GM23338 (cell line): ENCODE data around the gene HS6ST3. TPM values are rescaled to one million over a fixed set of nuclear protein-coding genes. Genes with fewer than 3 reads are reported as not detected.

ENCODE experiments used
- ATAC-seq: fragments of 200-7000 bp; cut with Tn5 transposase; 3 replicates; pipeline ENCODE4 v1.9.1; 2020
- DNase-seq: peaks from one replicate; pipeline ENCODE4 v3.0.0-alpha.2; 2015; ENCODE audit warnings: low spot score
- H2AFZ ChIP-seq: fragments of 200-600 bp; sonication (generic); 2 replicates; pipeline ENCODE4 v1.8.0; 2016; ENCODE audit warnings: antibody characterized with exemption, mild to moderate bottlenecking, moderate library complexity
- H3F3A ChIP-seq: fragments of 200-600 bp; sonication (generic); replicated peaks from 2 replicates; pipeline ENCODE4 v1.8.0; 2017; ENCODE audit warnings: antibody characterized with exemption, mixed run types, low read depth
- H3K27ac ChIP-seq: fragments of 200-600 bp; sonication (generic); 2 replicates; pipeline ENCODE4 v1.6.1; 2016; ENCODE audit warnings: low read depth
- H3K27me3 ChIP-seq: fragments of 200-600 bp; sonication (generic); 2 replicates; pipeline ENCODE4 v1.8.0; 2016; ENCODE audit warnings: mild to moderate bottlenecking, mixed run types, moderate library complexity; ENCODE audit not compliant: insufficient read depth
- H3K36me3 ChIP-seq: fragments of 200-600 bp; sonication (generic); 2 replicates; pipeline ENCODE4 v1.8.0; 2016; ENCODE audit warnings: mild to moderate bottlenecking; ENCODE audit not compliant: insufficient read depth
- H3K4me1 ChIP-seq: fragments of 200-600 bp; sonication (generic); 2 replicates; pipeline ENCODE4 v1.8.0; 2016; ENCODE audit warnings: mild to moderate bottlenecking, moderate library complexity; ENCODE audit not compliant: insufficient read depth
- H3K4me2 ChIP-seq: fragments of 200-600 bp; sonication (generic); 2 replicates; pipeline ENCODE4 v1.7.1; 2017; ENCODE audit warnings: mixed run types
- H3K4me3 ChIP-seq: fragments of 200-600 bp; sonication (generic); 2 replicates; pipeline ENCODE4 v1.6.1; 2016; ENCODE audit warnings: mixed run types
- H3K79me2 ChIP-seq: fragments of 200-600 bp; sonication (generic); replicated peaks from 2 replicates; pipeline ENCODE4 v1.8.0; 2017; ENCODE audit warnings: mild to moderate bottlenecking; ENCODE audit not compliant: insufficient read depth
- H3K9me2 ChIP-seq: fragments of 200-600 bp; sonication (generic); 2 replicates; pipeline ENCODE4 v1.8.0; 2017; ENCODE audit not compliant: insufficient read depth
- H4K20me1 ChIP-seq: fragments of 200-600 bp; sonication (generic); replicated peaks from 2 replicates; pipeline ENCODE4 v1.8.0; 2017; ENCODE audit warnings: mild to moderate bottlenecking; ENCODE audit not compliant: insufficient read depth
- H3K27ac Mint-ChIP-seq: 2 replicates; pipeline ENCODE4 v1.8.0; 2020; ENCODE audit warnings: inconsistent platforms, mild to moderate bottlenecking, moderate library complexity, mixed read lengths
- H3K27me3 Mint-ChIP-seq: 3 replicates; pipeline ENCODE4 v1.8.0; 2022; ENCODE audit warnings: low read depth, mild to moderate bottlenecking, moderate library complexity, mixed read lengths, inconsistent platforms; ENCODE audit not compliant: insufficient read depth, poor library complexity
- H3K36me3 Mint-ChIP-seq: 3 replicates; pipeline ENCODE4 v1.8.0; 2021; ENCODE audit warnings: low read depth, mild to moderate bottlenecking, inconsistent platforms, moderate library complexity, mixed read lengths
- H3K4me1 Mint-ChIP-seq: 3 replicates; pipeline ENCODE4 v1.8.0; 2020; ENCODE audit warnings: mild to moderate bottlenecking, inconsistent platforms, mixed read lengths
- H3K4me3 Mint-ChIP-seq: 3 replicates; pipeline ENCODE4 v1.8.0; 2021; ENCODE audit warnings: moderate library complexity, mild to moderate bottlenecking, inconsistent platforms, mixed read lengths
- H3K9me3 Mint-ChIP-seq: 3 replicates; pipeline ENCODE4 v1.8.0; 2020; ENCODE audit warnings: moderate library complexity, mild to moderate bottlenecking, inconsistent platforms, mixed read lengths
- EZH2phosphoT487 ChIP-seq: fragments of 200-600 bp; sonication (generic); IDR thresholded peaks from one replicate; pipeline ENCODE4 v1.8.1; 2018; ENCODE audit warnings: antibody characterized with exemption; ENCODE audit not compliant: unreplicated experiment
- JUNB ChIP-seq: IDR thresholded peaks from one replicate; pipeline ENCODE4 v1.6.1; 2016; ENCODE audit warnings: antibody characterized with exemption; ENCODE audit not compliant: unreplicated experiment
- NANOG ChIP-seq: IDR thresholded peaks from 2 replicates; pipeline ENCODE4 v1.6.1; 2016; ENCODE audit warnings: antibody characterized with exemption, borderline replicate concordance
- POLR2AphosphoS5 ChIP-seq: IDR thresholded peaks from 2 replicates; pipeline ENCODE4 v1.6.1; 2016; ENCODE audit warnings: antibody characterized with exemption, low read depth
- STAT1 ChIP-seq: IDR thresholded peaks from one replicate; pipeline ENCODE4 v1.6.1; 2016; ENCODE audit warnings: antibody characterized with exemption; ENCODE audit not compliant: unreplicated experiment
- ZNF331 ChIP-seq: fragments of 250-450 bp; sonication (Bioruptor Pico); IDR thresholded peaks from 2 replicates; pipeline ENCODE4 v1.5.0; 2020; ENCODE audit warnings: low read depth, mild to moderate bottlenecking, moderate library complexity
- polyA plus RNA-seq: library from polyadenylated mRNA; unstranded; fragments of >200 nt; fragmentation: Nextera tagmentation; extraction: Ambion mirVana; gene quantifications from 2 replicates; pipeline ENCODE4 v1.2.1, GENCODE V29; 2016
- total RNA-seq: library from RNA; depleted of rRNA; stranded (reverse); fragments of >200 nt; shearing (Covaris generic); gene quantifications from 2 replicates; pipeline ENCODE4 v1.2.3, GENCODE V29; 2014
- TF ChIP-seq, protein P1 (sequence below): IDR thresholded peaks from one replicate; pipeline ENCODE4 v1.6.1; 2018; ENCODE audit warnings: antibody characterized with exemption; ENCODE audit not compliant: unreplicated experiment
- TF ChIP-seq, protein P2 (sequence below), 2 experiments: fragments of 200-600 bp in 1 of 2; sonication (generic) in 1 of 2; conservative IDR thresholded peaks; 2 replicates each; pipeline versions ENCODE4 v1.5.1 to v1.6.1; 2016 to 2017; ENCODE audit warnings: antibody characterized with exemption in 2 of 2, low read depth in 2 of 2, mild to moderate bottlenecking in 2 of 2, moderate library complexity in 1 of 2
- TF ChIP-seq, protein P3 (sequence below): IDR thresholded peaks from 2 replicates; pipeline ENCODE4 v1.6.1; 2016; ENCODE audit warnings: antibody characterized with exemption
- TF ChIP-seq, protein P4 (sequence below): fragments of 250-450 bp; sonication (Bioruptor Pico); IDR thresholded peaks from 2 replicates; pipeline ENCODE4 v1.5.0; 2020; ENCODE audit warnings: mild to moderate bottlenecking, moderate library complexity

Gene HS6ST3
- total and polyA plus RNA-seq, 2 experiments from 2014 or later: 0.52 to 0.80 TPM

DNA sequence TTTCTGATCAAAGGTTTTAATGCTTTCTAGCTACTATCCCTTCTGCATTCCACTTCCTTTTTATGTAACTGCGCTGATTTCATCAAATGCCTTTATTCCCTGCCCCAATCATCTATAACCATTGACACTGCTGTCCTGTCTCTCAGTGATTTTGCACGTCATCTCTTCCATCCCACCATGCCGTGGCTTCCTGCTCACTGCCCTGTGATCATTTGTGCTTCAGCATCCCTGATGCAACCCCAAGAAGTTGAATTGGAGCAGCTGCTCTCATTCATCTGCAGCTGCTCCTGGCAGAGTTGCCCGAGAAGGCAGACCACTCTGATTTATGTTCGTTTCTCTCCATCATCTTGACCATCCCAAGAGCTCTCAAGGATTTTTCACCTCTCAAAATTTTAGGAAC, 112.4 kb downstream of the HS6ST3 start (continued):
- TF ChIP-seq, protein P1, sequence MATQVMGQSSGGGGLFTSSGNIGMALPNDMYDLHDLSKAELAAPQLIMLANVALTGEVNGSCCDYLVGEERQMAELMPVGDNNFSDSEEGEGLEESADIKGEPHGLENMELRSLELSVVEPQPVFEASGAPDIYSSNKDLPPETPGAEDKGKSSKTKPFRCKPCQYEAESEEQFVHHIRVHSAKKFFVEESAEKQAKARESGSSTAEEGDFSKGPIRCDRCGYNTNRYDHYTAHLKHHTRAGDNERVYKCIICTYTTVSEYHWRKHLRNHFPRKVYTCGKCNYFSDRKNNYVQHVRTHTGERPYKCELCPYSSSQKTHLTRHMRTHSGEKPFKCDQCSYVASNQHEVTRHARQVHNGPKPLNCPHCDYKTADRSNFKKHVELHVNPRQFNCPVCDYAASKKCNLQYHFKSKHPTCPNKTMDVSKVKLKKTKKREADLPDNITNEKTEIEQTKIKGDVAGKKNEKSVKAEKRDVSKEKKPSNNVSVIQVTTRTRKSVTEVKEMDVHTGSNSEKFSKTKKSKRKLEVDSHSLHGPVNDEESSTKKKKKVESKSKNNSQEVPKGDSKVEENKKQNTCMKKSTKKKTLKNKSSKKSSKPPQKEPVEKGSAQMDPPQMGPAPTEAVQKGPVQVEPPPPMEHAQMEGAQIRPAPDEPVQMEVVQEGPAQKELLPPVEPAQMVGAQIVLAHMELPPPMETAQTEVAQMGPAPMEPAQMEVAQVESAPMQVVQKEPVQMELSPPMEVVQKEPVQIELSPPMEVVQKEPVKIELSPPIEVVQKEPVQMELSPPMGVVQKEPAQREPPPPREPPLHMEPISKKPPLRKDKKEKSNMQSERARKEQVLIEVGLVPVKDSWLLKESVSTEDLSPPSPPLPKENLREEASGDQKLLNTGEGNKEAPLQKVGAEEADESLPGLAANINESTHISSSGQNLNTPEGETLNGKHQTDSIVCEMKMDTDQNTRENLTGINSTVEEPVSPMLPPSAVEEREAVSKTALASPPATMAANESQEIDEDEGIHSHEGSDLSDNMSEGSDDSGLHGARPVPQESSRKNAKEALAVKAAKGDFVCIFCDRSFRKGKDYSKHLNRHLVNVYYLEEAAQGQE: no peak
- TF ChIP-seq, protein P2, sequence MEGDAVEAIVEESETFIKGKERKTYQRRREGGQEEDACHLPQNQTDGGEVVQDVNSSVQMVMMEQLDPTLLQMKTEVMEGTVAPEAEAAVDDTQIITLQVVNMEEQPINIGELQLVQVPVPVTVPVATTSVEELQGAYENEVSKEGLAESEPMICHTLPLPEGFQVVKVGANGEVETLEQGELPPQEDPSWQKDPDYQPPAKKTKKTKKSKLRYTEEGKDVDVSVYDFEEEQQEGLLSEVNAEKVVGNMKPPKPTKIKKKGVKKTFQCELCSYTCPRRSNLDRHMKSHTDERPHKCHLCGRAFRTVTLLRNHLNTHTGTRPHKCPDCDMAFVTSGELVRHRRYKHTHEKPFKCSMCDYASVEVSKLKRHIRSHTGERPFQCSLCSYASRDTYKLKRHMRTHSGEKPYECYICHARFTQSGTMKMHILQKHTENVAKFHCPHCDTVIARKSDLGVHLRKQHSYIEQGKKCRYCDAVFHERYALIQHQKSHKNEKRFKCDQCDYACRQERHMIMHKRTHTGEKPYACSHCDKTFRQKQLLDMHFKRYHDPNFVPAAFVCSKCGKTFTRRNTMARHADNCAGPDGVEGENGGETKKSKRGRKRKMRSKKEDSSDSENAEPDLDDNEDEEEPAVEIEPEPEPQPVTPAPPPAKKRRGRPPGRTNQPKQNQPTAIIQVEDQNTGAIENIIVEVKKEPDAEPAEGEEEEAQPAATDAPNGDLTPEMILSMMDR (conservative IDR thresholded peaks at IDR 0.05; ENCODE audit: low read depth in 2 of 2): no peak
- TF ChIP-seq JUNB: no peak
- TF ChIP-seq ZNF331: no peak
- TF ChIP-seq NANOG: no peak
- TF ChIP-seq STAT1: no peak

DNA sequence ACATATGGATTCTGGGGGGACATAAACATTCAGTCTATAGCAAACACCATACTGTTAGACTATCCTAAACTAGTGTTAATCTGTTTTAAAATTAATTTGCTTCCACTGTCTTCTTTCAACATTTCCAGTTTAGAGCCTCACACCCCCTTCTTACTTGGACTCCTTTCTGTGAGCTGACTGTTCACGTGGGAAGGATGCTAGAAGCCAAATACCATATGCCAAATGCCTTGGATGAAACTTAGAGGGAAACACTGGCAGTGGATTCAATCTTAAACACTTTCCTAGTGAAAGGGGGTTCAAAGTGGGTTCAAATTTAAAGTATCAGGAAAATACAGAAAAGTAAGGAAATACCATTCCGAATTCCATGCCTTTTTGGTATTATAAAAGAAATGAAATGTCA, 113.6 kb downstream of the HS6ST3 start:
- no peak for DNase-seq
- peaks cover 5% of the 10 kb centered on the region; the same call in 1 of the 2 replicates for H3K9me2 ChIP-seq
- H3K9me3 Mint-ChIP-seq: peaks cover 12% of the 10 kb centered on the region
- H3K4me1 ChIP-seq: no peaks in the 10 kb centered on the region
- H3F3A ChIP-seq: no peaks in the 10 kb centered on the region
- H3K79me2 ChIP-seq: no peaks in the 10 kb centered on the region
- H3K27me3 ChIP-seq: no peaks in the 10 kb centered on the region
- no peak for ATAC-seq
- no peaks in the 10 kb centered on the region for H4K20me1 ChIP-seq
- H3K27ac Mint-ChIP-seq: no peak overlapping the region
- no peak overlapping the region for H3K4me3 Mint-ChIP-seq
- no peak overlapping the region for H3K4me2 ChIP-seq
- no peaks in the 10 kb centered on the region for H3K36me3 ChIP-seq
- H3K27ac ChIP-seq: no peak overlapping the region
- no peak overlapping the region for H2AFZ ChIP-seq
- no peaks in the 10 kb centered on the region for H3K4me1 Mint-ChIP-seq
- peaks cover 4% of the 10 kb centered on the region for H3K36me3 Mint-ChIP-seq
- H3K4me3 ChIP-seq: no peak overlapping the region
- H3K27me3 Mint-ChIP-seq: no peaks in the 10 kb centered on the region
- TF ChIP-seq ZNF331 (no peak), STAT1 (no peak), POLR2AphosphoS5 (no peak), EZH2phosphoT487 (no peak)
- TF ChIP-seq, protein P2 (conservative IDR thresholded peaks at IDR 0.05; ENCODE audit: low read depth in 2 of 2): no peak
- TF ChIP-seq, protein P3, sequence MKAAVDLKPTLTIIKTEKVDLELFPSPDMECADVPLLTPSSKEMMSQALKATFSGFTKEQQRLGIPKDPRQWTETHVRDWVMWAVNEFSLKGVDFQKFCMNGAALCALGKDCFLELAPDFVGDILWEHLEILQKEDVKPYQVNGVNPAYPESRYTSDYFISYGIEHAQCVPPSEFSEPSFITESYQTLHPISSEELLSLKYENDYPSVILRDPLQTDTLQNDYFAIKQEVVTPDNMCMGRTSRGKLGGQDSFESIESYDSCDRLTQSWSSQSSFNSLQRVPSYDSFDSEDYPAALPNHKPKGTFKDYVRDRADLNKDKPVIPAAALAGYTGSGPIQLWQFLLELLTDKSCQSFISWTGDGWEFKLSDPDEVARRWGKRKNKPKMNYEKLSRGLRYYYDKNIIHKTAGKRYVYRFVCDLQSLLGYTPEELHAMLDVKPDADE: no peak
- TF ChIP-seq, protein P4, sequence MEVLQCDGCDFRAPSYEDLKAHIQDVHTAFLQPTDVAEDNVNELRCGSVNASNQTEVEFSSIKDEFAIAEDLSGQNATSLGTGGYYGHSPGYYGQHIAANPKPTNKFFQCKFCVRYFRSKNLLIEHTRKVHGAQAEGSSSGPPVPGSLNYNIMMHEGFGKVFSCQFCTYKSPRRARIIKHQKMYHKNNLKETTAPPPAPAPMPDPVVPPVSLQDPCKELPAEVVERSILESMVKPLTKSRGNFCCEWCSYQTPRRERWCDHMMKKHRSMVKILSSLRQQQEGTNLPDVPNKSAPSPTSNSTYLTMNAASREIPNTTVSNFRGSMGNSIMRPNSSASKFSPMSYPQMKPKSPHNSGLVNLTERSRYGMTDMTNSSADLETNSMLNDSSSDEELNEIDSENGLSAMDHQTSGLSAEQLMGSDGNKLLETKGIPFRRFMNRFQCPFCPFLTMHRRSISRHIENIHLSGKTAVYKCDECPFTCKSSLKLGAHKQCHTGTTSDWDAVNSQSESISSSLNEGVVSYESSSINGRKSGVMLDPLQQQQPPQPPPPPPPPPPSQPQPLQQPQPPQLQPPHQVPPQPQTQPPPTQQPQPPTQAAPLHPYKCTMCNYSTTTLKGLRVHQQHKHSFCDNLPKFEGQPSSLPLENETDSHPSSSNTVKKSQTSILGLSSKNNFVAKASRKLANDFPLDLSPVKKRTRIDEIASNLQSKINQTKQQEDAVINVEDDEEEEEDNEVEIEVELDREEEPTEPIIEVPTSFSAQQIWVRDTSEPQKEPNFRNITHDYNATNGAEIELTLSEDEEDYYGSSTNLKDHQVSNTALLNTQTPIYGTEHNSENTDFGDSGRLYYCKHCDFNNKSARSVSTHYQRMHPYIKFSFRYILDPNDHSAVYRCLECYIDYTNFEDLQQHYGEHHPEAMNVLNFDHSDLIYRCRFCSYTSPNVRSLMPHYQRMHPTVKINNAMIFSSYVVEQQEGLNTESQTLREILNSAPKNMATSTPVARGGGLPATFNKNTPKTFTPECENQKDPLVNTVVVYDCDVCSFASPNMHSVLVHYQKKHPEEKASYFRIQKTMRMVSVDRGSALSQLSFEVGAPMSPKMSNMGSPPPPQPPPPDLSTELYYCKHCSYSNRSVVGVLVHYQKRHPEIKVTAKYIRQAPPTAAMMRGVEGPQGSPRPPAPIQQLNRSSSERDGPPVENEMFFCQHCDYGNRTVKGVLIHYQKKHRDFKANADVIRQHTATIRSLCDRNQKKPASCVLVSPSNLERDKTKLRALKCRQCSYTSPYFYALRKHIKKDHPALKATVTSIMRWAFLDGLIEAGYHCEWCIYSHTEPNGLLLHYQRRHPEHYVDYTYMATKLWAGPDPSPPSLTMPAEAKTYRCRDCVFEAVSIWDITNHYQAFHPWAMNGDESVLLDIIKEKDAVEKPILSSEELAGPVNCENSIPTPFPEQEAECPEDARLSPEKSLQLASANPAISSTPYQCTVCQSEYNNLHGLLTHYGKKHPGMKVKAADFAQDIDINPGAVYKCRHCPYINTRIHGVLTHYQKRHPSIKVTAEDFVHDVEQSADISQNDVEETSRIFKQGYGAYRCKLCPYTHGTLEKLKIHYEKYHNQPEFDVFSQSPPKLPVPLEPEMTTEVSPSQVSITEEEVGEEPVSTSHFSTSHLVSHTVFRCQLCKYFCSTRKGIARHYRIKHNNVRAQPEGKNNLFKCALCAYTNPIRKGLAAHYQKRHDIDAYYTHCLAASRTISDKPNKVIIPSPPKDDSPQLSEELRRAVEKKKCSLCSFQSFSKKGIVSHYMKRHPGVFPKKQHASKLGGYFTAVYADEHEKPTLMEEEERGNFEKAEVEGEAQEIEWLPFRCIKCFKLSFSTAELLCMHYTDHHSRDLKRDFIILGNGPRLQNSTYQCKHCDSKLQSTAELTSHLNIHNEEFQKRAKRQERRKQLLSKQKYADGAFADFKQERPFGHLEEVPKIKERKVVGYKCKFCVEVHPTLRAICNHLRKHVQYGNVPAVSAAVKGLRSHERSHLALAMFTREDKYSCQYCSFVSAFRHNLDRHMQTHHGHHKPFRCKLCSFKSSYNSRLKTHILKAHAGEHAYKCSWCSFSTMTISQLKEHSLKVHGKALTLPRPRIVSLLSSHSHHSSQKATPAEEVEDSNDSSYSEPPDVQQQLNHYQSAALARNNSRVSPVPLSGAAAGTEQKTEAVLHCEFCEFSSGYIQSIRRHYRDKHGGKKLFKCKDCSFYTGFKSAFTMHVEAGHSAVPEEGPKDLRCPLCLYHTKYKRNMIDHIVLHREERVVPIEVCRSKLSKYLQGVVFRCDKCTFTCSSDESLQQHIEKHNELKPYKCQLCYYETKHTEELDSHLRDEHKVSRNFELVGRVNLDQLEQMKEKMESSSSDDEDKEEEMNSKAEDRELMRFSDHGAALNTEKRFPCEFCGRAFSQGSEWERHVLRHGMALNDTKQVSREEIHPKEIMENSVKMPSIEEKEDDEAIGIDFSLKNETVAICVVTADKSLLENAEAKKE (CRISPR knock-in tag): no peak
